Fibroblast of lung (primary cell): ENCODE measurements around the gene DKC1.

Experiments
- EZH2 ChIP-seq: IDR thresholded peaks from 2 replicates; pipeline ENCODE4 v1.5.1; 2012; ENCODE audit warnings: low read length, control low read depth, mild to moderate bottlenecking; ENCODE audit errors: missing control alignments
- TF ChIP-seq, protein P1 (sequence below), 2 donors: IDR thresholded peaks in 1 of 2; conservative IDR thresholded peaks in 1 of 2; 1 replicate in 1 of 2; 2 replicates in 1 of 2; pipeline ENCODE4 v1.5.1; 2011 to 2012; ENCODE audit warnings: low read length in 2 of 2, control low read depth in 1 of 2, inconsistent platforms in 1 of 2, low read depth in 1 of 2, mild to moderate bottlenecking in 1 of 2

DNA sequence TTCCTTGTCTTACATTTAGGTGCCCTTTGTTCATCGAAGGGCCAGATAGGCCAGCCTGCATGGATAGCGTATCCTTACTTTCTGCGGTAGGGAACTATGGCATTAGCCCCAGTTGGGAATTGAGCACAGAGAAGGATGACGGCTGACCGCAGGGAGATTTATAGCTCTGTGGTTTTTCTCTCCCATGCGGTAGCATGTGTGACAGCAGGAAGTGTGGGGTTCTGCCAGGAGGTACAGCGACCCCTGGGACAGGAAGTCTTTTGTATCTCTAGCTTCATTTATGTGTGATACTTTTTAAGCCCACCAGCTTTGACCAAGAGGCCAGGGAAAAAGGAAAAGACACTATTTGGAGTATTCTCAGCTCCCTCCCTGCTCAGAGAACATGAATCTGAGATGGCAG, 44.8 kb upstream of the DKC1 start:
- TF ChIP-seq, protein P1, sequence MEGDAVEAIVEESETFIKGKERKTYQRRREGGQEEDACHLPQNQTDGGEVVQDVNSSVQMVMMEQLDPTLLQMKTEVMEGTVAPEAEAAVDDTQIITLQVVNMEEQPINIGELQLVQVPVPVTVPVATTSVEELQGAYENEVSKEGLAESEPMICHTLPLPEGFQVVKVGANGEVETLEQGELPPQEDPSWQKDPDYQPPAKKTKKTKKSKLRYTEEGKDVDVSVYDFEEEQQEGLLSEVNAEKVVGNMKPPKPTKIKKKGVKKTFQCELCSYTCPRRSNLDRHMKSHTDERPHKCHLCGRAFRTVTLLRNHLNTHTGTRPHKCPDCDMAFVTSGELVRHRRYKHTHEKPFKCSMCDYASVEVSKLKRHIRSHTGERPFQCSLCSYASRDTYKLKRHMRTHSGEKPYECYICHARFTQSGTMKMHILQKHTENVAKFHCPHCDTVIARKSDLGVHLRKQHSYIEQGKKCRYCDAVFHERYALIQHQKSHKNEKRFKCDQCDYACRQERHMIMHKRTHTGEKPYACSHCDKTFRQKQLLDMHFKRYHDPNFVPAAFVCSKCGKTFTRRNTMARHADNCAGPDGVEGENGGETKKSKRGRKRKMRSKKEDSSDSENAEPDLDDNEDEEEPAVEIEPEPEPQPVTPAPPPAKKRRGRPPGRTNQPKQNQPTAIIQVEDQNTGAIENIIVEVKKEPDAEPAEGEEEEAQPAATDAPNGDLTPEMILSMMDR (conservative IDR thresholded peaks at IDR 0.05 in 1 of 2, IDR thresholded peaks at IDR 0.05 in 1 of 2; ENCODE audit: low read depth in 1 of 2, low read length in 2 of 2): peak in 1 of 2 donors; percentile 17
- no peak for TF ChIP-seq EZH2
